Nephron progenitor cell (in vitro differentiated cells): ENCODE data around the gene CSF3R.
"Not testable (repeated sequence)": the region's sequence is repeated elsewhere in the genome, so short reads cannot be mapped to it uniquely, and the experiment has no call there.

Source experiments
- DNase-seq: peaks from one replicate; pipeline ENCODE4 v3.0.0; 2021
- H3K27ac Mint-ChIP-seq: 2 replicates; pipeline ENCODE4 v1.8.0; 2021; ENCODE audit warnings: mild to moderate bottlenecking, moderate library complexity, mixed read lengths
- H3K27me3 Mint-ChIP-seq: 2 replicates; pipeline ENCODE4 v1.8.0; 2021; ENCODE audit warnings: mild to moderate bottlenecking, low read depth, mixed read lengths; ENCODE audit not compliant: poor library complexity
- H3K36me3 Mint-ChIP-seq: 2 replicates; pipeline ENCODE4 v1.8.0; 2021; ENCODE audit warnings: low read depth, mixed read lengths
- H3K4me1 Mint-ChIP-seq: 2 replicates; pipeline ENCODE4 v1.8.0; 2021; ENCODE audit warnings: mixed read lengths
- H3K4me3 Mint-ChIP-seq: 2 replicates; pipeline ENCODE4 v1.8.0; 2021; ENCODE audit warnings: mild to moderate bottlenecking, moderate library complexity, mixed read lengths
- H3K9me3 Mint-ChIP-seq: 2 replicates; pipeline ENCODE4 v1.8.0; 2021; ENCODE audit warnings: mild to moderate bottlenecking, moderate library complexity, mixed read lengths
- TF ChIP-seq, protein P1 (sequence below): fragments of 200-600 bp; sonication (generic); IDR thresholded peaks from 2 replicates; pipeline ENCODE4 v1.5.0; 2021; ENCODE audit warnings: antibody characterized with exemption

CSF3R gene

DNA sequence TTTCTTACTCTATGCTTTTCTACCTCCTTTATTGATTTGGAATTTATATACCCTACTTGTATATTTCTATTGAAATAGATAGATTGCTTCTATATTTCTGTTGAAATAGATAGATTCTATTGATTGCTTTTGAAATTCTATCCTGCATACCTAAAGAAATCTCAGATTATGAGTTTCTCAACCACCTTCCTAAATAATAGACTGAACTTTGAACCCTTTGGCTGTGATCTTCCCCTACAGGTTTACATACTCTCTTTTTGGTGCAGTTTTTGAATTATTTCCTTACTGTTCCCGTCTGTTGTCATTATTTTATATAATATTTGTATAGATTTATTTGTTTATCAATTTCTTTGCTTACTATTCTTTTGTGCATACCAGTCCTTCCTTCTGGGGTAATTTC, 20.4 kb upstream of the CSF3R start:
- TF ChIP-seq, protein P1, sequence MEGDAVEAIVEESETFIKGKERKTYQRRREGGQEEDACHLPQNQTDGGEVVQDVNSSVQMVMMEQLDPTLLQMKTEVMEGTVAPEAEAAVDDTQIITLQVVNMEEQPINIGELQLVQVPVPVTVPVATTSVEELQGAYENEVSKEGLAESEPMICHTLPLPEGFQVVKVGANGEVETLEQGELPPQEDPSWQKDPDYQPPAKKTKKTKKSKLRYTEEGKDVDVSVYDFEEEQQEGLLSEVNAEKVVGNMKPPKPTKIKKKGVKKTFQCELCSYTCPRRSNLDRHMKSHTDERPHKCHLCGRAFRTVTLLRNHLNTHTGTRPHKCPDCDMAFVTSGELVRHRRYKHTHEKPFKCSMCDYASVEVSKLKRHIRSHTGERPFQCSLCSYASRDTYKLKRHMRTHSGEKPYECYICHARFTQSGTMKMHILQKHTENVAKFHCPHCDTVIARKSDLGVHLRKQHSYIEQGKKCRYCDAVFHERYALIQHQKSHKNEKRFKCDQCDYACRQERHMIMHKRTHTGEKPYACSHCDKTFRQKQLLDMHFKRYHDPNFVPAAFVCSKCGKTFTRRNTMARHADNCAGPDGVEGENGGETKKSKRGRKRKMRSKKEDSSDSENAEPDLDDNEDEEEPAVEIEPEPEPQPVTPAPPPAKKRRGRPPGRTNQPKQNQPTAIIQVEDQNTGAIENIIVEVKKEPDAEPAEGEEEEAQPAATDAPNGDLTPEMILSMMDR = no peak
- no peak overlapping the region for H3K27ac Mint-ChIP-seq
- H3K4me3 Mint-ChIP-seq = no peak overlapping the region
- peaks cover 9% of the 10 kb centered on the region for H3K27me3 Mint-ChIP-seq
- peaks cover 15% of the 10 kb centered on the region for H3K4me1 Mint-ChIP-seq
- H3K9me3 Mint-ChIP-seq = peaks cover 8% of the 10 kb centered on the region
- H3K36me3 Mint-ChIP-seq = no peaks in the 10 kb centered on the region
- DNase-seq = no peak

DNA sequence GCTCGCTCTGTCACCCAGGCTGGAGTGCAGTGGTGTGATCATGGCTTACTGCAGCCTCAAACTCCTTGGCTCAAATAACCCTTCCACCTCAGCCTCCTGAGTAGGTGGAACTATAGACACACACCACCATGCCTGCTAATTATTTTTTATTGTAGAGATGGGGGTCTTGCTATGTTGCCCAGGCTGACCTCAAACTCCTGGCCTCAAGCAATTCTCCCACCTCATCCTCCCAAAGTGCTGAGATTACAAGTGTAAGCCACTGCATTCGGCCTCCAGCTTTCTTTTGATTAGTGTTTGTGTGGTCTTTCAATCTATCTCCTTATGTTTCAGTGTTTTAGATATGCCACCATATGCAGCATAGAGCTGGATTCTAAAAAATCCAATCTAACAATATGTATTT, 19.9 kb upstream of the CSF3R start:
- DNase-seq = no peak
- peaks cover 8% of the 10 kb centered on the region for H3K9me3 Mint-ChIP-seq
- H3K4me3 Mint-ChIP-seq = no peak overlapping the region
- TF ChIP-seq, protein P1 = no peak
- no peaks in the 10 kb centered on the region for H3K36me3 Mint-ChIP-seq
- H3K4me1 Mint-ChIP-seq = peaks cover 10% of the 10 kb centered on the region
- peaks cover 7% of the 10 kb centered on the region for H3K27me3 Mint-ChIP-seq
- no peak overlapping the region for H3K27ac Mint-ChIP-seq

DNA sequence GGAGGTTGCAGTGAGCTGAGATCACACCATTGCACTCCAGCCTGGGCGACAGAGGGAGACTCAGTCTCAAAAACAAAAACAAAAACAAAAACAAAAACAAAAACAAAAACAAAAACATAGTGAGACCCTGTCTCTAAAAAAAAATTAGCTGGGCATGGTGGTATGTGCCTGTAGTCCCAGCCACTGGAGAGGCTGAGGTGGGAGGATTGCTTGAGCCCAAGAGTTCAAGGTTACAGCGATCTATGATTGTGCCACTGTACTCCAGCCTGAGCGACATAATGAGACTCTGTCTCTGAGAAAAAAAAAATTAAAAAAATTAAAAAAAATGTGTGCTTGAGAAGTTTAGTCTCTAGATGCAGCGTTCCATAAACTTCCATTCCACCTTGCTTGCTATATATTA, 19.2 kb upstream of the CSF3R start:
- not testable (repeated sequence) for H3K36me3 Mint-ChIP-seq, H3K4me1 Mint-ChIP-seq, H3K4me3 Mint-ChIP-seq, H3K27ac Mint-ChIP-seq, H3K9me3 Mint-ChIP-seq, DNase-seq
- H3K27me3 Mint-ChIP-seq = peaks cover 12% of the 10 kb centered on the region

DNA sequence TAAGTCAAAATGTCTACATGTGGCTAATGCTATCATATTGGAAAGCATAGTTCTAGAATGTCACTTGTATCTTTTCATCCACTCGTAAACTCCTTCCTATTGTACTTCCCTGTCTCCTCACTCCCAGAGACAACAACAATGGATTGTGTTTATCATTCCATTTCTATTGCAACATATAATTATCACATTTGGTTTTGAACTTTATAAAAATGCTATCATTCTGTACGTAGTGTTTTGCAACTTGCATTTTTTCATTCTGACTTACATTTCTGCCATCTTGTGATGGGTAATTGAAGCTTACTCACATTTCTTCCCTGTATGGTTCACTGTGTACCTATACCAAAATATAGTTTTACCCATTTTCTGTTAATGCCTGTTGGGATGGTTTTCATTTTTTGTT, 14.5 kb upstream of the CSF3R start:
- TF ChIP-seq, protein P1 = no peak
- Mint-ChIP-seq H3K27me3 (peaks cover 13% of the 10 kb centered on the region), H3K4me3 (no peak overlapping the region), H3K36me3 (no peaks in the 10 kb centered on the region), H3K27ac (no peak overlapping the region), H3K9me3 (no peaks in the 10 kb centered on the region), H3K4me1 (no peaks in the 10 kb centered on the region)
- DNase-seq = no peak

DNA sequence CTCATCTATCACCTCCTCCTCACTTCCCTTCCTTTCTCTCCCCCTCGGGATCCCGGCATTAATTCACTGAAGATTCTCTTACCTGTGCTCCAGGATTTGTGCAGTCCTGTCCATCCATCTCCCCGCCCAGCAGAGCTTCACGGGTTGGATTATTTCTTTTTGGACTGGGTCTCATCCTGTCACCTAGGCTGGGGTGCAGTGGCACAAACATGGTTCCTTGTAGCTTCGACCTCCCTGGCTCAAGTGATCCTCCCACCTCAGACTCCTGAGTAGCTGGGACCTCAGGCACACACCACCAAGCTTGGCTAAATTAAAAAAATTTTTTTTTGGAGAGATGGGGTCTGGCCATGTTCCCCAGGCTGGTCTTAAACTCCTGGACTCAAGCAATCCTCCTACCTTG, 12.3 kb upstream of the CSF3R start:
- Mint-ChIP-seq H3K36me3 (no peaks in the 10 kb centered on the region), H3K4me3 (no peak overlapping the region), H3K9me3 (no peaks in the 10 kb centered on the region), H3K27ac (no peak overlapping the region), H3K27me3 (peaks cover 9% of the 10 kb centered on the region), H3K4me1 (peaks cover 13% of the 10 kb centered on the region)
- TF ChIP-seq, protein P1 = no peak
- DNase-seq = no peak

DNA sequence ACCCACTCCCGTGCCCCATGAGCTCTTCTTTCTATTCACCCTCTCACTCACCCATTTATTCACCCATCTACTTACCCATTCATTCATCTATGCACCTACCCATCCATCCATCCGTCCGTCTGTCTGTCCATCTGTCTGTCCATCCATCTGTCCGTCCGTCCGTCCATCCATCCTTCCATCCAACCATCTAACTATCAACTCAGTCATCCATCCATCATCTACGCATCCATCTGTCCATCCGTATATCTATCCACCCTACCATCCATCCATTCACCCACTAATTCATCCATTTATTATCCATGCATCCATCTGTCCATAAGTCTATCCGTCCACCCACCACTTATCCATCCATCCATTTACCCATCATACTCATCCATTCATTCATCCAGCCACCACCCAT, 10.8 kb upstream of the CSF3R start:
- Mint-ChIP-seq H3K27me3 (peaks cover 9% of the 10 kb centered on the region), H3K4me1 (peaks cover 28% of the 10 kb centered on the region), H3K36me3 (no peaks in the 10 kb centered on the region), H3K27ac (no peak overlapping the region), H3K4me3 (no peak overlapping the region), H3K9me3 (no peaks in the 10 kb centered on the region)
- TF ChIP-seq, protein P1 = no peak
- no peak for DNase-seq
